ENCODE data around the gene DGKZ. TPM values are rescaled to one million over a fixed set of nuclear protein-coding genes. Genes with fewer than 3 reads are reported as not detected.
A peak's percentile ranks its signal among the peaks of the same experiment; 100 is the strongest.

Gene DGKZ
- polyA plus RNA-seq, 3 donors = 30.4 to 217 (median 33.4) TPM

- peaks cover 15 to 37% of the 10 kb centered on the region in 2 donors for H3K36me3 Mint-ChIP-seq
- peaks cover 100% of the 10 kb centered on the region for H3K79me2 ChIP-seq (ENCODE audit: insufficient read depth, low read length)
- H3K9ac ChIP-seq (ENCODE audit: insufficient read depth, low read length, poor library complexity, severe bottlenecking) = peak overlapping the region; percentile 60
- intact Hi-C loops (cut with micrococcal nuclease) = no loop called here
- peak overlapping the region; percentile 45 to 86 for H3K27ac ChIP-seq (ENCODE audit: low read depth in 1 of 2, low read length in 2 of 2)
- peaks cover 74% of the 10 kb centered on the region for H3K4me1 Mint-ChIP-seq
- H3K9me3 Mint-ChIP-seq = no peaks in the 10 kb centered on the region
- H3K36me3 ChIP-seq (replicated peaks in 1 of 2; ENCODE audit: control insufficient read depth in 1 of 2, insufficient read depth in 2 of 2, low read length in 2 of 2) = peaks cover 12 to 30% of the 10 kb centered on the region in 2 donors
- peak overlapping the region; percentile 82 to 96 (median 89) for H3K27ac Mint-ChIP-seq
- H3K4me3 Mint-ChIP-seq = peak overlapping the region in 1 of 2 donors; percentile 43
- H3K27me3 Mint-ChIP-seq (ENCODE audit: low read depth in 3 of 3) = no peaks in the 10 kb centered on the region
- DNase-seq = peak; percentile 71 to 84 (median 82)
- peaks cover 62 to 90% of the 10 kb centered on the region in 2 donors for H3K4me1 ChIP-seq (ENCODE audit: control insufficient read depth in 1 of 2, insufficient read depth in 2 of 2, low read length in 2 of 2)
- H3K4me2 ChIP-seq (replicated peaks; ENCODE audit: extremely low read depth, low read length, poor library complexity, severe bottlenecking) = peak overlapping the region; percentile 46
- no peaks in the 10 kb centered on the region for H3K9me3 ChIP-seq (replicated peaks in 1 of 2; ENCODE audit: control insufficient read depth in 1 of 2, insufficient read depth in 1 of 2, low read length in 2 of 2)
- H2AFZ ChIP-seq (ENCODE audit: insufficient read depth, low read depth, low read length, poor library complexity, severe bottlenecking) = no peak overlapping the region
- peak overlapping the region in 1 of 3 experiments; percentile 45 for H3K4me3 ChIP-seq (replicated peaks in 1 of 3; ENCODE audit: low read depth in 2 of 3, low read length in 3 of 3)
- no peaks in the 10 kb centered on the region for H3K27me3 ChIP-seq (ENCODE audit: control insufficient read depth in 2 of 2, insufficient read depth in 2 of 2, low read length in 2 of 2)
- H4K20me1 ChIP-seq (ENCODE audit: insufficient read depth, low read length) = peaks cover 98% of the 10 kb centered on the region
- WGBS (ENCODE audit: insufficient coverage) = 0% methylated on average over 3 of the region's 7 CpGs
- TF ChIP-seq CTCF (IDR thresholded peaks at IDR 0.05) = no peak
These were observed 9.7 kb downstream of the DGKZ start for GRCh38 chr11:46356924-46357482.

- DNase-seq = peak in 1 of 3 donors; percentile 61
- Histone ChIP-seq H3K4me2 (replicated peaks; ENCODE audit: extremely low read depth, low read length, poor library complexity, severe bottlenecking) (peak overlapping the region; percentile 46), H4K20me1 (ENCODE audit: insufficient read depth, low read length) (peaks cover 98% of the 10 kb centered on the region), H3K9me3 (replicated peaks in 1 of 2; ENCODE audit: control insufficient read depth in 1 of 2, insufficient read depth in 1 of 2, low read length in 2 of 2) (no peaks in the 10 kb centered on the region), H3K9ac (ENCODE audit: insufficient read depth, low read length, poor library complexity, severe bottlenecking) (peak overlapping the region; percentile 60), H3K4me1 (ENCODE audit: control insufficient read depth in 1 of 2, insufficient read depth in 2 of 2, low read length in 2 of 2) (peaks cover 62 to 90% of the 10 kb centered on the region in 2 donors), H3K79me2 (ENCODE audit: insufficient read depth, low read length) (peaks cover 100% of the 10 kb centered on the region), H3K27me3 (ENCODE audit: control insufficient read depth in 2 of 2, insufficient read depth in 2 of 2, low read length in 2 of 2) (no peaks in the 10 kb centered on the region), H3K27ac (ENCODE audit: low read depth in 1 of 2, low read length in 2 of 2) (peak overlapping the region; percentile 45 to 86), H3K36me3 (replicated peaks in 1 of 2; ENCODE audit: control insufficient read depth in 1 of 2, insufficient read depth in 2 of 2, low read length in 2 of 2) (peaks cover 14 to 29% of the 10 kb centered on the region in 2 donors), H2AFZ (ENCODE audit: insufficient read depth, low read depth, low read length, poor library complexity, severe bottlenecking) (no peak overlapping the region), H3K4me3 (replicated peaks in 1 of 3; ENCODE audit: low read depth in 2 of 3, low read length in 3 of 3) (peak overlapping the region in 1 of 3 experiments; percentile 45)
- 79% methylated on average over 7 of the region's 11 CpGs for WGBS (ENCODE audit: insufficient coverage)
- Mint-ChIP-seq H3K27me3 (ENCODE audit: low read depth in 3 of 3) (peaks cover 0 to 3% (median 0%) of the 10 kb centered on the region in 3 donors), H3K4me3 (no peak overlapping the region), H3K4me1 (peaks cover 78% of the 10 kb centered on the region), H3K27ac (peak overlapping the region; percentile 69 to 96 (median 89)), H3K36me3 (peaks cover 15 to 37% of the 10 kb centered on the region in 2 donors), H3K9me3 (no peaks in the 10 kb centered on the region)
- TF ChIP-seq CTCF (IDR thresholded peaks at IDR 0.05) = no peak
- intact Hi-C loops (cut with micrococcal nuclease) = no loop called here
These were observed 10.2 kb downstream of the DGKZ start for GRCh38 chr11:46357483-46357936.

Data from CD14-positive monocyte (primary cell).